ENCODE results near the gene HABP4.

Gene HABP4

GRCh38 chr9:96509026-96509425, 59.1 kb downstream of the HABP4 start:
- no peak for DNase-seq (ENCODE audit: low read depth, low spot score)
- no peak overlapping the region for H3K4me3 ChIP-seq (ENCODE audit: low read length)

- DNase-seq (ENCODE audit: low read depth, low spot score) = no peak
- H3K4me3 ChIP-seq (ENCODE audit: low read length) = no peak overlapping the region
Observed at GRCh38 chr9:96509848-96510247, 59.9 kb downstream of the HABP4 start.

DNA sequence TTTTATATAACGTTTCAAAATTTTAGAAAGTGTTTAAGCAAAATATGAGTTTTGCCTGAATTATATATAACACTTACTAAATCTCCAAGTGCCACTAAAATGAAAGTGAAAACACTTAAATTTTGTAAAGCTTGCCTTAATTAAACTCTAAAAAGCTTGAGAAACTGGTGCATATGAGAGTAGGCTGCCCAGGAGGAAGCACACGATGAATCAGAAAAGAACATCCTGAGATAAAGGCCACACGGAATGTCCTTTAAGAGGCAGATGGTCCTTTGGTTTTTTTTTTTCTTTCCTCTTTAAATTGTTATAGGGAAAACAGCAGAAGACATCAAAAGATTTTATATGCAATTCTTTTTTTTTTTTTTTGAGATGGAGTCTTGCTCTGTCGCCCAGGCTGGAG, 60.3 kb downstream of the HABP4 start:
- H3K4me3 ChIP-seq (ENCODE audit: low read length) = no peak overlapping the region
- DNase-seq (ENCODE audit: low read depth, low spot score) = no peak

DNA sequence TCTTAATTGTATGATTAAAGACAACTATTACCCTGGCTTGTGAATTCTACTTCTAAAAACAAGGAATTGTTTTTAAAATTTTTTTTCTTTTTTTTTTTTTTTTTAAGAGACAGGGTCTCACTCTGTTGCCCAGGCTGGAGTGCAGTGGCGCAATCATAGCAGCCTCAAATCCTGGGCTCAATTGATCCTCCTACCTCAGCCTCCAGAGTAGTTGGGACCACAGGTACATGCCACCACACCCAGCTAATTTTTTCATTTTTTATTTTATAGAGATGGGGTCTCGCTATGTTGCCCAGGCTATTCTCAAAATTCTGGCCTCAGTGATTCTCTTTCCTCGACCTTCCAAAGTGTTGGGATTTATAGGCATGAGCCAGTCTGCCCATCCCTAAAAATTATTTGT, 62.3 kb downstream of the HABP4 start:
- DNase-seq (ENCODE audit: low read depth, low spot score) = no peak
- H3K4me3 ChIP-seq (ENCODE audit: low read length) = no peak overlapping the region

DNA sequence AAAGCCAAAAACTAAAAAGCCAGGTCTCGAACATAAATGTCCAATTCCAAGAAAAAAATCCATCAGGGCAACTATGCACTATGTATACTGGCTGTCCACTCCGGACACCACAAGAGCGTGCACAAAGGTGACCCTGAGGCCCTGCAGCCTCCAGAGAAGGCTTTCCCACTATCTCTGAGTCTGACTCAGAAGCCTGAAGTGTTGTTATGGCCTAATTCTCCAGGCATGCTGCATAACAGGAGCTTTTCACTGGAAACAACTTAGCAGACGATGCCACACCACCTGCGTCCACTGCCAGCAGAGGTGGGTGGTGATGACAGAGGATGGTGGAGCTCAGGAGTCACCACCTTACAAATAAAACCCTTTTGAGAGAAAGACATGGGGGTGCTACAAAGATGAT, 63.7 kb downstream of the HABP4 start:
- no peak for DNase-seq (ENCODE audit: low read depth, low spot score)
- no peak overlapping the region for H3K4me3 ChIP-seq (ENCODE audit: low read length)

- no peak overlapping the region for H3K4me3 ChIP-seq (ENCODE audit: low read length)
- no peak for DNase-seq (ENCODE audit: low read depth, low spot score)
Observed at GRCh38 chr9:96514108-96514799, 64.3 kb downstream of the HABP4 start.

DNA sequence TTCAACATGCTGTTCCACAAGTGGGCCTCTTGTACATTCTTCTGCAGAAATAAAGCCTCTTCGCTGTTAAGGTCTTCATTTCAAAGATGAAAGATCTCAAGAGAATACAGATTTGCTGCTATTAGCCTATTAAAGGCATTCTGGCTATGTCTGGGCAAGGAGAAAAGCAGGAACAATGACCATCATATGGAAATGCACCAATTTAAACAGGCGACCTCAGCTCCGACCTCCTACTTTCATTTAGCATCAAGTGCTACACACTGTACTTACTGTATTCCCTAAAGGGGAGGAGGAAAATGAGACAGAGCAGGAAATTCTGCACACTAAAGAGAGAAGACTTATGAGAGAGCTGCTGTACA, 64.8 kb downstream of the HABP4 start:
- no peak overlapping the region for H3K4me3 ChIP-seq (ENCODE audit: low read length)
- no peak for DNase-seq (ENCODE audit: low read depth, low spot score)

GRCh38 chr9:96515621-96516470, 65.9 kb downstream of the HABP4 start:
- DNase-seq (ENCODE audit: low read depth, low spot score) = no peak

DNA sequence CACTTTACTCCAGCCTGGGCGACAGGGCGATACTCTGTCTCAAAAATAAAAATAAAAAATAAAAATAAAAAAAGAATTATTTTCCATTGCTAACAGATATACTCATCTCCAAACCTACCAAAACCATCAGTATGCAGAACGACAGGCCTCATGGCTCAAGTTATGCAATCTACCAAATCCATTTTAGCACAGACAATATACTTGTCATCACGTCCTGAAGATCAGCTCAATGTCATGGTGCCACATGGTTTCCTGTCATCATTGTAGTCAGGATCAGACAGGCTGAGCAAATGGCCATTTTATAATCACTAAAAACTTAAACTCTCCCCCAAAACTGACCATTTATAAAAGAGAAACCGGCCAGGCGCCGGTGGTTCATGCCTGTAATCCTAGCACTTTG, 69.1 kb downstream of the HABP4 start:
- H3K4me3 ChIP-seq (ENCODE audit: low read length) = no peak overlapping the region
- no peak for DNase-seq (ENCODE audit: low read depth, low spot score)

More at GRCh38 chr9:96515621-96516470, 65.9 kb downstream of the HABP4 start:
- no peak overlapping the region for H3K4me3 ChIP-seq (ENCODE audit: low read length)

DNA sequence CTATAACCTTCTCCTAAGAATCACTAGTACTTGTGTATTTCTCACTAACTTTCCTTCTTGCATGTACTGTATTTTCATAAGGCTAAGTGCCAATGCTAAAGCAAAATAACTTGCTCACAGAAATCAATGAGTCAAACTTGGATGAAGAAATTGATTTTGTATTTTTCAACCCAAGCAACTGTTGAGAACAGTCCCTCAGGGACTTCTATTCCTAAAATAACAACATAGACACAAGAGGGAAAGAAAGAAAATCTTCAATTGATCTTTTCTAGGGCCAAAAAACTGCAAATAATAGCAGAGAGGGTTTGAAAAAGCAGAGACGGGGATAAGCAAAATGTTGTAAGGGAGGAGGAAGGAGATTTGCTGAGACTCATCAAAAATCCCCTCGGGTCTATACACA, 69.8 kb downstream of the HABP4 start:
- DNase-seq (ENCODE audit: low read depth, low spot score) = no peak
- no peak overlapping the region for H3K4me3 ChIP-seq (ENCODE audit: low read length)

- DNase-seq (ENCODE audit: low read depth, low spot score) = peak; percentile 89
- H3K4me3 ChIP-seq (ENCODE audit: low read length) = no peak overlapping the region
Observed at GRCh38 chr9:96522366-96522765, 72.4 kb downstream of the HABP4 start.

GRCh38 chr9:96523374-96523773, 73.4 kb downstream of the HABP4 start:
- DNase-seq (ENCODE audit: low read depth, low spot score) = no peak
- H3K4me3 ChIP-seq (ENCODE audit: low read length) = no peak overlapping the region

- DNase-seq (ENCODE audit: low read depth, low spot score) = no peak
- H3K4me3 ChIP-seq (ENCODE audit: low read length) = no peak overlapping the region
Observed at GRCh38 chr9:96524045-96524444, 74.1 kb downstream of the HABP4 start.

GRCh38 chr9:96524764-96525163, 74.8 kb downstream of the HABP4 start:
- no peak overlapping the region for H3K4me3 ChIP-seq (ENCODE audit: low read length)
- no peak for DNase-seq (ENCODE audit: low read depth, low spot score)

DNA sequence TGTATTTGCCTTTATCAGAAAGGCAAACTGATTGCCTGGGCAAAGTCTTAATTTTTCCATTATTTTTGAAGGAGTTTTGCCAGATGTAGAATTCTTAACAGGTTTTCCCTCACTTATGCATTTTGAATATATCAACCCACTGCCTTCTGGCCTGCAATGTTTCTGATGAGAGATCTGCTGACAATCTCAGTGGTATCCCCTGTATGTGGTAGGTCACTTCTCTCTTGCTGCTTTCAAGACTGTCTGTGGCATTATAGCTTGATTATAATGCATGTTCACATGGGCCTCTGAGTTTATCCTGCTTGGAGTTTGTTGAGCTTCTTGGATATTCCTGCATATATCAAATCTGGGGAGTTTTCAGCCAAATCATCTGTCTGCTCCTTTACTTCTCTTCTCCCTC, 82.2 kb downstream of the HABP4 start:
- no peak for DNase-seq (ENCODE audit: low read depth, low spot score)
- H3K4me3 ChIP-seq (ENCODE audit: low read length) = no peak overlapping the region

DNA sequence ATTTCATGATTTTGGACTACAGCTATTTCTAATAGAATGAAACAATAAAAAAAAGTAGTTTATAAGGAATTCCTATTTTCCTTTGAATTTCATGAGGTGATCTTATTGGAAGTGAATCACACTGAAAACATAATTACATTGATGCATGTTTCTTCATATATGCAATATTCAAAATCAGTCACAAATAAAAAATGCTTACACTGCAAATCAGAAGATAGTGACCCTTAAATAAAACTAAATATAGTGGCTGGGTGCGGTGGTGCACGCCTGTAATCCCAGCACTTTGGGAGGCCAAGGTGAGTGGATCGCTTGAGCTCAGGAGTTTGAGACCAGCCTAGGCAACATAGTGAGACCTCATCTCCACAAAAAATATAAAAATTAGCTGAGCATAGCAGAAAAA, 90.1 kb downstream of the HABP4 start:
- DNase-seq (ENCODE audit: low read depth, low spot score) = no peak
- no peak overlapping the region for H3K4me3 ChIP-seq (ENCODE audit: low read length)

All from Jurkat, Clone E6-1 (cell line).